H1 (cell line): Measurements from ENCODE around the gene OGFOD3.

Source experiments
- BACH1 ChIP-seq: IDR thresholded peaks from 2 replicates; pipeline ENCODE4 v1.6.1; 2012; ENCODE audit warnings: low read length, improper control_type of control experiment
- CTCF ChIP-seq, 3 experiments: IDR thresholded peaks; 1 replicate in 2 of 3; 2 replicates in 1 of 3; pipeline versions ENCODE4 v1.5.1 to v1.6.1; 2011; ENCODE audit warnings: low read length in 3 of 3, mild to moderate bottlenecking in 3 of 3, inconsistent platforms in 2 of 3, low read depth in 1 of 3, moderate library complexity in 1 of 3; ENCODE audit not compliant: insufficient read depth in 1 of 3; ENCODE audit errors: control extremely low read depth in 1 of 3
- HDAC6 ChIP-seq: IDR thresholded peaks from one replicate; pipeline ENCODE4 v1.7.1; 2012; ENCODE audit warnings: low read depth, mild to moderate bottlenecking, inconsistent platforms, low read length, moderate library complexity
- MAX ChIP-seq: IDR thresholded peaks from 2 replicates; pipeline ENCODE4 v1.6.1; 2012; ENCODE audit warnings: inconsistent platforms
- ZNF274 ChIP-seq: IDR thresholded peaks from 2 replicates; pipeline ENCODE4 v1.7.0; 2012; ENCODE audit warnings: low read length, borderline replicate concordance; ENCODE audit errors: extremely low read depth

- TF ChIP-seq CTCF (IDR thresholded peaks at IDR 0.05; ENCODE audit: control extremely low read depth in 1 of 3, insufficient read depth in 1 of 3, low read depth in 1 of 3, low read length in 3 of 3) (no peak), MAX (no peak), HDAC6 (no peak), ZNF274 (no peak), BACH1 (no peak)
Measured at GRCh38 chr17:82408288-82408937, 10.0 kb downstream of the OGFOD3 start.
